HCT116 (cell line): ENCODE data around the gene IL17REL. TPM values are rescaled to one million over a fixed set of nuclear protein-coding genes. Genes with fewer than 3 reads are reported as not detected.

ENCODE experiments used
- ATAC-seq: fragments of 200-7000 bp; cut with Tn5 transposase; 2 replicates; pipeline ENCODE4 v1.9.1; 2020; ENCODE audit warnings: mild to moderate bottlenecking, moderate library complexity
- BruUV-seq: library from RNA; stranded (reverse); fragments of 400-500 nt; replicated peaks from 2 replicates; lab custom pipeline; 2021; lab: Mats Ljungman, UMichigan
- CTCF ChIA-PET: fragments of 300-600 bp; sonication (Branson Sonifier 250); formaldehyde crosslinking; loops from one replicate; lab custom pipeline; 2021; ENCODE audit warnings: antibody characterized with exemption; lab: Charles Lee
- POLR2A ChIA-PET: fragments of 300-600, 350-600 bp; sonication (Branson Sonifier 250); formaldehyde crosslinking; loops from one replicate; lab custom pipeline; 2021; ENCODE audit warnings: antibody characterized with exemption; lab: Charles Lee
- RAD21 ChIA-PET, 2 experiments: fragments of 300-600 bp; sonication (Branson Sonifier 250); formaldehyde crosslinking; loops; one replicate each; lab custom pipeline; 2023; ENCODE audit warnings: low total read pairs in 2 of 2; ENCODE audit not compliant: uncharacterized antibody in 2 of 2, unreplicated experiment in 2 of 2, low non-redundant PET in 1 of 2; lab: Charles Lee
- DNase-seq: peaks from one replicate; pipeline ENCODE4 v3.0.0-alpha.2; 2010; ENCODE audit warnings: low read depth, low spot score
- H2AFZ ChIP-seq: fragments of 200-600 bp; shearing (Covaris generic), sonication (generic); 2 replicates; pipeline ENCODE4 v1.6.1; 2017; ENCODE audit warnings: low read depth, mixed run types, mixed read lengths, antibody characterized with exemption, low read length; ENCODE audit not compliant: poor library complexity, severe bottlenecking
- H3K27ac ChIP-seq: 2 replicates; pipeline ENCODE4 v1.5.1; 2012; ENCODE audit warnings: low read depth, low read length
- H3K27me3 ChIP-seq: fragments of 200-600 bp; sonication (generic); 2 replicates; pipeline ENCODE4 v1.6.1; 2016; ENCODE audit warnings: mixed run types, low read length, mixed read lengths; ENCODE audit not compliant: insufficient read depth
- H3K36me3 ChIP-seq, 2 experiments: fragments of 200-500 bp in 1 of 2; fragments of 200-600 bp in 1 of 2; sonication (Bioruptor generic) in 1 of 2; sonication (generic) in 1 of 2; 2 replicates each; pipeline versions ENCODE4 v1.5.1 to v1.6.1; 2014 to 2016; ENCODE audit warnings: low read length in 2 of 2, inconsistent platforms in 1 of 2, mixed read lengths in 1 of 2, mixed run types in 1 of 2; ENCODE audit not compliant: insufficient read depth in 2 of 2, control insufficient read depth in 1 of 2
- H3K4me1 ChIP-seq, 2 experiments: fragments of 200-600 bp in 1 of 2; sonication (generic) in 1 of 2; 2 replicates each; pipeline versions ENCODE4 v1.5.1 to v1.6.1; 2012 to 2017; ENCODE audit warnings: low read length in 2 of 2, inconsistent platforms in 1 of 2, mild to moderate bottlenecking in 1 of 2, mixed read lengths in 1 of 2, mixed run types in 1 of 2, moderate library complexity in 1 of 2; ENCODE audit not compliant: insufficient read depth in 2 of 2, control insufficient read depth in 1 of 2
- H3K4me2 ChIP-seq: fragments of 200-600 bp; sonication (generic); 2 replicates; pipeline ENCODE4 v1.6.1; 2017; ENCODE audit warnings: mixed run types, low read length, mixed read lengths
- H3K4me3 ChIP-seq, 2 experiments: fragments of 200-600 bp in 1 of 2; sonication (generic) in 1 of 2; replicated peaks in 1 of 2; 2 replicates each; pipeline ENCODE4 v1.5.1; 2011 to 2016; ENCODE audit warnings: low read length in 2 of 2, control low read depth in 1 of 2, low read depth in 1 of 2, mild to moderate bottlenecking in 1 of 2, mixed read lengths in 1 of 2, mixed run types in 1 of 2
- H3K79me2 ChIP-seq: fragments of 200-600 bp; sonication (generic); 2 replicates; pipeline ENCODE4 v1.6.1; 2017; ENCODE audit warnings: mild to moderate bottlenecking, mixed run types, low read length, moderate library complexity, mixed read lengths; ENCODE audit not compliant: insufficient read depth
- H3K9ac ChIP-seq: fragments of 200-600 bp; sonication (generic); 2 replicates; pipeline ENCODE4 v1.6.1; 2016; ENCODE audit warnings: low read length, mixed read lengths
- H3K9me2 ChIP-seq: fragments of 200-600 bp; sonication (generic), shearing (Covaris generic); 2 replicates; pipeline ENCODE4 v1.6.1; 2017; ENCODE audit warnings: mixed run types, mild to moderate bottlenecking, moderate library complexity; ENCODE audit not compliant: insufficient read depth
- H3K9me3 ChIP-seq, 2 experiments: fragments of 200-500 bp in 1 of 2; fragments of 200-600 bp in 1 of 2; sonication (Bioruptor generic) in 1 of 2; sonication (generic) in 1 of 2; 2 replicates each; pipeline ENCODE4 v1.6.1; 2014 to 2017; ENCODE audit warnings: low read length in 2 of 2, mixed read lengths in 2 of 2, inconsistent platforms in 1 of 2, low read depth in 1 of 2, mild to moderate bottlenecking in 1 of 2, mixed run types in 1 of 2, moderate library complexity in 1 of 2; ENCODE audit not compliant: control insufficient read depth in 1 of 2, insufficient read depth in 1 of 2
- H4K20me1 ChIP-seq: fragments of 200-600 bp; sonication (generic), shearing (Covaris generic); 2 replicates; pipeline ENCODE4 v1.6.1; 2017; ENCODE audit warnings: mixed run types, mild to moderate bottlenecking, moderate library complexity; ENCODE audit not compliant: insufficient read depth
- ATF3 ChIP-seq: IDR thresholded peaks from 2 replicates; pipeline ENCODE4 v1.6.1; 2012
- EGR1 ChIP-seq: IDR thresholded peaks from 2 replicates; pipeline ENCODE4 v1.6.1; 2012; ENCODE audit warnings: low read depth
- ELF1 ChIP-seq: IDR thresholded peaks from 2 replicates; pipeline ENCODE4 v1.6.1; 2012; ENCODE audit warnings: low read depth, borderline replicate concordance
- EZH2 ChIP-seq: fragments of 200-600 bp; sonication (generic); IDR thresholded peaks from 2 replicates; pipeline ENCODE4 v1.6.1; 2017; ENCODE audit warnings: antibody characterized with exemption, mixed run types
- EZH2phosphoT487 ChIP-seq: fragments of 200-600 bp; IDR thresholded peaks from 2 replicates; pipeline ENCODE4 v1.6.1; 2018; ENCODE audit warnings: antibody characterized with exemption, borderline replicate concordance
- FOSL1 ChIP-seq: IDR thresholded peaks from 2 replicates; pipeline ENCODE4 v1.6.1; 2012; ENCODE audit warnings: low read depth
- JUND ChIP-seq: IDR thresholded peaks from 2 replicates; pipeline ENCODE4 v1.6.1; 2012
- MAX ChIP-seq: IDR thresholded peaks from 2 replicates; pipeline ENCODE4 v1.6.1; 2012
- REST ChIP-seq: IDR thresholded peaks from 2 replicates; pipeline ENCODE4 v1.6.1; 2012; ENCODE audit warnings: low read depth
- ZNF274 ChIP-seq: fragments of 200-500 bp; sonication (Bioruptor generic); IDR thresholded peaks from 2 replicates; pipeline ENCODE4 v1.6.1; 2014; ENCODE audit warnings: mild to moderate bottlenecking, low read depth, low read length, inconsistent platforms
- intact Hi-C: fragments of 100-400 bp; cut with micrococcal nuclease; formaldehyde crosslinking; loops from 2 replicates; pipeline ENCODE4 v1.10.0; 2022
- total RNA-seq: library from RNA; stranded (reverse); gene quantifications from one replicate; pipeline ENCODE4 v1.2.1, GENCODE V29; 2021; ENCODE audit not compliant: unreplicated experiment

The IL17REL gene
- total RNA-seq, 1 experiment from 2014 or later, result not detected

GRCh38 chr22:49959782-49960158 lies 52.8 kb downstream of the IL17REL start:
- H3K4me3 ChIP-seq, result peak overlapping the region; percentile 65 to 95
- no peaks in the 10 kb centered on the region for H3K9me3 ChIP-seq
- H3K27me3 ChIP-seq, result no peaks in the 10 kb centered on the region
- peak overlapping the region; percentile 100 for H3K4me2 ChIP-seq
- H3K9ac ChIP-seq, result peak overlapping the region; percentile 94
- H3K27ac ChIP-seq, result peak overlapping the region; percentile 95
- ChIA-PET RAD21 (interaction anchor here in 1 of 2 experiments (1.0 kb wide), 1 partner anchor 24 kb away, joined by 3 read pairs; no protein-coding TSS in a partner anchor), CTCF (interaction anchor here (1.1 to 1.4 kb wide), 2 partner anchors 26 to 71 kb away, joined by 3 to 4 read pairs; no protein-coding TSS in a partner anchor), POLR2A (interaction anchor here (0.8 to 1.5 kb wide), 3 partner anchors 8 to 24 kb away, joined by 3 read pairs; no protein-coding TSS in a partner anchor)
- TF ChIP-seq ZNF274 (no peak), EZH2 (no peak)
- H3K4me1 ChIP-seq, result peaks cover 25 to 48% of the 10 kb centered on the region in 2 experiments
- BruUV-seq, result no TSS peak
- H4K20me1 ChIP-seq, result peaks cover 16% of the 10 kb centered on the region; the same call in 1 of the 2 replicates
- intact Hi-C loops, result no loop called here
- no peak for DNase-seq
- H3K36me3 ChIP-seq, result peaks cover 18 to 32% of the 10 kb centered on the region in 2 experiments; a peak in 3 of 4 replicates
- peaks cover 40% of the 10 kb centered on the region for H3K79me2 ChIP-seq
- peak; percentile 42 for ATAC-seq
- no peaks in the 10 kb centered on the region for H3K9me2 ChIP-seq
- H2AFZ ChIP-seq, result no peak overlapping the region

GRCh38 chr22:49958931-49959781 lies 53.4 kb downstream of the IL17REL start:
- POLR2A ChIA-PET, result interaction anchor here (0.5 to 1.5 kb wide), 3 partner anchors 23 to 579 kb away, joined by 3 read pairs; no protein-coding TSS in a partner anchor
- peak overlapping the region; percentile 65 to 95 for H3K4me3 ChIP-seq
- peak overlapping the region; percentile 100 for H3K4me2 ChIP-seq
- no peak for TF ChIP-seq ELF1
- no peak for TF ChIP-seq ATF3
- TF ChIP-seq MAX, result no peak
- TF ChIP-seq EGR1, result no peak
- TF ChIP-seq JUND, result no peak
- no peak for TF ChIP-seq REST
- no peak for TF ChIP-seq EZH2phosphoT487
- TF ChIP-seq FOSL1, result no peak
- TF ChIP-seq ZNF274, result no peak
- peak overlapping the region; percentile 94 for H3K9ac ChIP-seq
- no peaks in the 10 kb centered on the region for H3K27me3 ChIP-seq
- peaks cover 16% of the 10 kb centered on the region; the same call in 1 of the 2 replicates for H4K20me1 ChIP-seq
- H3K79me2 ChIP-seq, result peaks cover 34% of the 10 kb centered on the region
- RAD21 ChIA-PET, result interaction anchor here in 1 of 2 experiments (1.0 kb wide), 1 partner anchor 23 kb away, joined by 3 read pairs; no protein-coding TSS in a partner anchor
- TSS peak; percentile 88 for BruUV-seq
- H3K9me3 ChIP-seq, result no peaks in the 10 kb centered on the region
- CTCF ChIA-PET, result interaction anchor here (1.1 to 1.4 kb wide), 2 partner anchors 26 to 71 kb away, joined by 3 to 4 read pairs; no protein-coding TSS in a partner anchor
- DNase-seq (no peak), ATAC-seq (no peak)
- H3K9me2 ChIP-seq, result no peaks in the 10 kb centered on the region
- peaks cover 13 to 26% of the 10 kb centered on the region in 2 experiments; a peak in 3 of 4 replicates for H3K36me3 ChIP-seq
- intact Hi-C loops, result no loop called here
- H3K27ac ChIP-seq, result peak overlapping the region; percentile 95
- H3K4me1 ChIP-seq, result peaks cover 25 to 42% of the 10 kb centered on the region in 2 experiments
- no peak overlapping the region for H2AFZ ChIP-seq
